ENCODE measurements around the gene PRDM8. TPM values are rescaled to one million over a fixed set of nuclear protein-coding genes. Genes with fewer than 3 reads are reported as not detected.

Gene PRDM8
- total RNA-seq, 4 donors from 2014 or later: 1.3 to 5.4 (median 2.4) TPM

DNA sequence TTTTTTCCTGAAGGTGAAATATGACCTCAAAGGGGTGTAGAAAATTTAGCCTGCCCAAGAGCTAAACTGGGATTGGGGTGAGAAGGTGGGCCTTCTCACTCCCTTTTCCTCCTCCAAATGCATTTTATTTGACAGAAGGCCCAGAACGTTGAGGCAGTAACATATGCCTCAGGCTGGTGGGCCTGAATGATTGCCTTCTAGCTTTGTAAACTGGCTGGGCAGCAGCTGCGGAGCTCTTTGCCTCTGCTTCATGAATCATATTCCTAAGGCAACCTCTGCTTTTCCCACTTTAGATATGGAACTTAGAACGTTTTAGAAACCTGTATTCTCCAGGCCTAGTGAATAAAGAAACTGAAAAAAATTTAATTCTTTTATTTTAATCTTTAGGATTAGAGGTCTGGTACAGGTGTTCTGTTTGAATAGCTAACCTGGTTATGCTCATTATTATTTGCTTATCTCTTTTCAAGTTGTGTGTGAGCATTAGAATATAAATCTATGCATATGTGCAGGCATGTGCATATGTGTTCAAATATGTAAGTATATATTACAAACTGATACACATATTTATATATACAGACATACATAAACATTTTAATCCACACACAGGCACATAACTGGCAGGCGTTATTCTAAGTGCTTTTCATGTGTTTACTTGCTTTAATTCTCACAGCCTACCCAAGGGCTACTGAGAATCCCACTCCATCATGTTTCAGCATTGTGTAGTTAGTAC is 11.5 kb downstream of the PRDM8 start:
- no peak overlapping the region for H3K4me3 ChIP-seq (replicated peaks in 1 of 3)
- intact Hi-C loops (cut with DNase I): no loop called here
- WGBS, 2 donors: 86 to 90% methylated on average over 4 of the region's 4 CpGs
- TF ChIP-seq POLR2A (IDR thresholded peaks at IDR 0.05): no peak
- TF ChIP-seq, protein P1, sequence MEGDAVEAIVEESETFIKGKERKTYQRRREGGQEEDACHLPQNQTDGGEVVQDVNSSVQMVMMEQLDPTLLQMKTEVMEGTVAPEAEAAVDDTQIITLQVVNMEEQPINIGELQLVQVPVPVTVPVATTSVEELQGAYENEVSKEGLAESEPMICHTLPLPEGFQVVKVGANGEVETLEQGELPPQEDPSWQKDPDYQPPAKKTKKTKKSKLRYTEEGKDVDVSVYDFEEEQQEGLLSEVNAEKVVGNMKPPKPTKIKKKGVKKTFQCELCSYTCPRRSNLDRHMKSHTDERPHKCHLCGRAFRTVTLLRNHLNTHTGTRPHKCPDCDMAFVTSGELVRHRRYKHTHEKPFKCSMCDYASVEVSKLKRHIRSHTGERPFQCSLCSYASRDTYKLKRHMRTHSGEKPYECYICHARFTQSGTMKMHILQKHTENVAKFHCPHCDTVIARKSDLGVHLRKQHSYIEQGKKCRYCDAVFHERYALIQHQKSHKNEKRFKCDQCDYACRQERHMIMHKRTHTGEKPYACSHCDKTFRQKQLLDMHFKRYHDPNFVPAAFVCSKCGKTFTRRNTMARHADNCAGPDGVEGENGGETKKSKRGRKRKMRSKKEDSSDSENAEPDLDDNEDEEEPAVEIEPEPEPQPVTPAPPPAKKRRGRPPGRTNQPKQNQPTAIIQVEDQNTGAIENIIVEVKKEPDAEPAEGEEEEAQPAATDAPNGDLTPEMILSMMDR (IDR thresholded peaks at IDR 0.05): no peak
- no peak overlapping the region for H3K27ac ChIP-seq
- peaks cover 5% of the 10 kb centered on the region for H3K27me3 ChIP-seq
- H3K36me3 ChIP-seq: no peaks in the 10 kb centered on the region
- no peak for DNase-seq
- no peaks in the 10 kb centered on the region for H3K4me1 ChIP-seq
- no peaks in the 10 kb centered on the region for H3K9me3 ChIP-seq

DNA sequence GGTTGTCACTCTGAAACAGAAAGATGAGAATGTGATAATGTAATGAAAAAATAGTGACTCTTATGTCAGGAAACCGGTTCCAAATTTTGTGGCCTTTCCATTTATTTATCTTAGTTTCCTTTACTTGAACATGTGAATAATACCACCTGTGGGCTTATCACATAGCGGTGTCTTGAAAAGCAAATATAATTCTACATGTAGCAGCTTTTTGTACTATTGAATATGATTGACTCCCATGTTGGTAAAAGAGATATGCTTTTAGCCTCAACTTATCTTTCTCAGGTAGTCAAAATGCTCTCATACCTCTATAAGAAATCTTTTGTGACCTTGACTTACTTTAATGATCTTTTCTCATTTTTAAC is 12.0 kb downstream of the PRDM8 start:
- no peak for TF ChIP-seq POLR2A (IDR thresholded peaks at IDR 0.05)
- TF ChIP-seq, protein P1 (IDR thresholded peaks at IDR 0.05): no peak
- Histone ChIP-seq H3K4me3 (replicated peaks in 1 of 3) (no peak overlapping the region), H3K4me1 (no peaks in the 10 kb centered on the region), H3K27me3 (peaks cover 4% of the 10 kb centered on the region), H3K9me3 (no peaks in the 10 kb centered on the region), H3K27ac (no peak overlapping the region), H3K36me3 (no peaks in the 10 kb centered on the region)
- 92 to 97% methylated on average over 2 of the region's 2 CpGs for WGBS, 2 donors
- no peak for DNase-seq
- intact Hi-C loops (cut with DNase I): no loop called here

DNA sequence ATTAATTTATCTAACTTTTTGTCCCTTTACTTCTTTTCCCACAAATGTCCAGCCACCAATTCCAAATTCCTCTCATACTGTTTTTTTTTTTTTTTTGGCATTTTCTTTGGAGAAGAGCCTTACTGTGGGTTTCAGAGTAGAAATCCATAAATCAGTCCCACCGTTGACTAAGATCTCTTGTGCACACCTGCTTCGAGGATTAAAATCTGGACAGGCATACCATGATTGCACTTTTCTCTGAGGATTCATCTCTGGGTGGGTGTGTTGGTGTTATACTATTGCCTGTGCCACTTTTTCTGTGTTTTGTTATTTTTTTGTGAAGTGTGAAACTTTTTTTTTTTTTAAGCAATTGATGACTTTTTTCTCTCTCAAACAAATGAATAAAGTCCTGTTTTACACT is 13.2 kb downstream of the PRDM8 start:
- H3K9me3 ChIP-seq: no peaks in the 10 kb centered on the region
- no peak overlapping the region for H3K4me3 ChIP-seq (replicated peaks in 1 of 3)
- H3K4me1 ChIP-seq: no peaks in the 10 kb centered on the region
- WGBS, 2 donors: 68 to 80% methylated on average over 2 of the region's 2 CpGs
- peaks cover 4% of the 10 kb centered on the region for H3K27me3 ChIP-seq
- TF ChIP-seq, protein P1 (IDR thresholded peaks at IDR 0.05): no peak
- TF ChIP-seq POLR2A (IDR thresholded peaks at IDR 0.05): no peak
- no peak overlapping the region for H3K27ac ChIP-seq
- no peak for DNase-seq
- no peaks in the 10 kb centered on the region for H3K36me3 ChIP-seq
- intact Hi-C loops (cut with DNase I): loop anchor here (10.0 kb wide), 1 partner anchor 1256 kb away; no protein-coding TSS in a partner anchor

DNA sequence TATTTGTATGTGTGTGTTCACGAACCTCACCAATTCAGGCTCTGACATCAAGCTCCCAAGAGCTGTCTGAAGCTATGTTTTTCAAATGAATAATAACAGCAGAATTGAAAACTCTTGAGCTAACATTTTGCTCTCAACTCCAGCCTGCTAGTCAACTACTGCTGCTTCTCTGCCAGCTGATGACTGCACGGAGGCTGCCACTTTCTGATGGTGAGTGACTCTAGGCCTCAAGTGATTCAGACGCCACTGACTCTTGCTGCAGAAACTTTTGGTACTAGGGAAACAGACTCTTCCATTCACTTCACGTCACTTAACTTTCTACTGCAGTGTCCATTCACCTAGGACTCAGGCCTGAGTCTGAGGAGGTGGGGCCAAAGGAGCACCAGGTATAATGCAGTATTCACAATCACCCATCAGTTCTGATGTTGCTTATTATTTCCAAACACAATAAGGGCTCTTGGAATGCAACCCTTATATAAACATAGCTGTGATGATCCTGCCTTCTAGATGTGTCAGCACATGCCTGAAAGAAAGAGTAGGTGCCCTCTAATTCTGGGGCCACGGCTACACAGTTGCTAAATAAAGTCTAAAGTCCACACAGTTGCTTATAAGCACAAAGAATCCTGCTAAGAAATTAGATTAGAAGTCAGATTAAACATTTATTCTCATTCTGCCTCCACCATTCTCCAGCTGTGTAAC is 16.0 kb downstream of the PRDM8 start:
- Histone ChIP-seq H3K36me3 (no peaks in the 10 kb centered on the region), H3K9me3 (no peaks in the 10 kb centered on the region), H3K27ac (no peak overlapping the region), H3K27me3 (no peaks in the 10 kb centered on the region), H3K4me3 (replicated peaks in 1 of 3) (no peak overlapping the region), H3K4me1 (no peaks in the 10 kb centered on the region)
- intact Hi-C loops (cut with DNase I): loop anchor here (10.0 kb wide), 1 partner anchor 1258 kb away; no protein-coding TSS in a partner anchor
- WGBS, 2 donors: 84 to 87% methylated on average over 5 of the region's 5 CpGs
- DNase-seq: no peak
- TF ChIP-seq, protein P1 (IDR thresholded peaks at IDR 0.05): no peak

DNA sequence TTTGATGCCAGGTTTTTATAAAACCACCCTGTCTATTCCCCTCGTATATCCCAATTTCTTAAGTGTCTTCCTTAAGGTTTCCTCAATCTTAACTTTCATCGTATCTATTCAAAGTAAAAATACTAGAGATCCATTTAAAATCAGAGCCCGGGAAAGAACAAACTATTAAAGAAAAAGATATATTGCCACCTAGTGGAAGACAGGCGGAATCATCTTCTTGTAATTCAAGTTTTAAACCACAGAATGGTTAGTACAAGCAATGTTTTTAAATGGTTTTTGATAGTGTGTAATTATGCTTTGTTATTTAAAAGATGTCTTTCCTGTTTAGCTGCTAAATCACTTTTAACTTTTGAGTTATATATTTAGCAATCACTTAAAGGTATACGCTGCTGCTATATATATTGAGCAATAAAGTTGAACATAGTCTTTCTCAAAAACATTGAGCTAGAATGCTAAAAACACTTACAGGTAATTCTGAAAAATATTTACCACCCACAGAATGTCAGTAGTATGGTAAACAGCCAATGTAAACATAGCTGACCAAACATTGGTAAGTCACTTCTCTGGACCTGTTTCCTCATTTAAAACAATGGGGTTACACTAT is 18.2 kb downstream of the PRDM8 start:
- Histone ChIP-seq H3K36me3 (no peaks in the 10 kb centered on the region), H3K27ac (no peak overlapping the region), H3K27me3 (peaks cover 3% of the 10 kb centered on the region), H3K9me3 (no peaks in the 10 kb centered on the region), H3K4me3 (replicated peaks in 1 of 3) (no peak overlapping the region), H3K4me1 (no peaks in the 10 kb centered on the region)
- no peak for TF ChIP-seq POLR2A (IDR thresholded peaks at IDR 0.05)
- TF ChIP-seq, protein P1 (IDR thresholded peaks at IDR 0.05): peak; percentile 19 to 67 (median 52)
- intact Hi-C loops (cut with DNase I): loop anchor here (10.0 kb wide), 1 partner anchor 1261 kb away; no protein-coding TSS in a partner anchor
- WGBS, 2 donors: 7 to 14% methylated on average over 5 of the region's 5 CpGs
- DNase-seq: no peak

Measured in thyroid gland (tissue), 4 donors.